ENCODE results near the gene SMYD3.

DNA sequence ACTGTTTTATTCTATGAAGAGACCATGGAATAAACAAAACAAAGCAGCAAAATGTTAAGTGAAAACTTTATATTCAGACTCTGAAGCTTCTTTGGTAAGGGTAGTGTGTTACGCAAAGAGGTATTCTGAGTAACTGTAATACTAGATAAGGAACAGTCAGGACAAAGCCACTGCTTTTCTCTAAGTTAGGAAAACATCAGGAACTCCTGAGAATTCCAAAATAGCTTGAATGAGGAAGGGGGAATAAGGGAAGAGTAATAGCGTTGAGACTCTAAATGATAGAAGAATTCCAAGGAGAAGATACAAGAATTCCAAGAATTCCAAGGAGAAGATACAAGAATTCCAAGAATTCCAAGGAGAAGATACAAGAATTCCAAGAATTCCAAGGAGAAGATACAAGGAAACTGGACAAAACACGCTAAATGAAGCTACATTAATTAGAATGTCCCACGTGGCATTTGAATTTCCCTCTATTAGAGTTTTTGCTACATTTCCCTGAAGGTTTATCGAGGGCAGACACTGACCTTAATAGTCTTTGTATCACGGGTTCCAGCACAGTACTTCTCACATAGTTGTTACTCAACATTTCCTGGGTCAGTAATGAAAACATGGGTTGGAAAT, 71.5 kb downstream of the SMYD3 start:
- TF ChIP-seq POLR2A (IDR thresholded peaks at IDR 0.05; ENCODE audit: low read length) (no peak), GATA1 (IDR thresholded peaks at IDR 0.05; ENCODE audit: low read depth, low read length) (no peak)
